ENCODE data around the gene FOXS1.

- TF ChIP-seq, protein P1, sequence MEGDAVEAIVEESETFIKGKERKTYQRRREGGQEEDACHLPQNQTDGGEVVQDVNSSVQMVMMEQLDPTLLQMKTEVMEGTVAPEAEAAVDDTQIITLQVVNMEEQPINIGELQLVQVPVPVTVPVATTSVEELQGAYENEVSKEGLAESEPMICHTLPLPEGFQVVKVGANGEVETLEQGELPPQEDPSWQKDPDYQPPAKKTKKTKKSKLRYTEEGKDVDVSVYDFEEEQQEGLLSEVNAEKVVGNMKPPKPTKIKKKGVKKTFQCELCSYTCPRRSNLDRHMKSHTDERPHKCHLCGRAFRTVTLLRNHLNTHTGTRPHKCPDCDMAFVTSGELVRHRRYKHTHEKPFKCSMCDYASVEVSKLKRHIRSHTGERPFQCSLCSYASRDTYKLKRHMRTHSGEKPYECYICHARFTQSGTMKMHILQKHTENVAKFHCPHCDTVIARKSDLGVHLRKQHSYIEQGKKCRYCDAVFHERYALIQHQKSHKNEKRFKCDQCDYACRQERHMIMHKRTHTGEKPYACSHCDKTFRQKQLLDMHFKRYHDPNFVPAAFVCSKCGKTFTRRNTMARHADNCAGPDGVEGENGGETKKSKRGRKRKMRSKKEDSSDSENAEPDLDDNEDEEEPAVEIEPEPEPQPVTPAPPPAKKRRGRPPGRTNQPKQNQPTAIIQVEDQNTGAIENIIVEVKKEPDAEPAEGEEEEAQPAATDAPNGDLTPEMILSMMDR (conservative IDR thresholded peaks at IDR 0.05; ENCODE audit: low read depth, low read length), result no peak
- TF ChIP-seq EZH2 (IDR thresholded peaks at IDR 0.05; ENCODE audit: borderline replicate concordance, low read depth, low read length, poor library complexity, severe bottlenecking), result no peak
These were observed 2.8 kb downstream of the FOXS1 start for GRCh38 chr20:31842471-31843157.
